Caco-2 (cell line): Measurements from ENCODE around the gene SOCS4. TPM values are rescaled to one million over a fixed set of nuclear protein-coding genes. Genes with fewer than 3 reads are reported as not detected.
"Not testable (repeated sequence)": the region's sequence is repeated elsewhere in the genome, so short reads cannot be mapped to it uniquely, and the experiment has no call there.

Experiments used
- BruUV-seq: library from RNA; stranded (reverse); fragments of 400-500 nt; replicated peaks from 2 replicates; lab custom pipeline; 2021; lab: Mats Ljungman, UMichigan
- CTCF ChIA-PET: fragments of 300-600 bp; sonication (Branson Sonifier 250); formaldehyde crosslinking; loops from one replicate; lab custom pipeline; 2022; ENCODE audit warnings: antibody characterized with exemption; lab: Charles Lee
- POLR2A ChIA-PET: fragments of 300-600 bp; sonication (Branson Sonifier 250); formaldehyde crosslinking; loops from one replicate; lab custom pipeline; 2022; ENCODE audit warnings: antibody characterized with exemption; lab: Charles Lee
- DNase-seq, 2 experiments: peaks; one replicate each; pipeline versions ENCODE4 v3.0.0 to v3.0.0-alpha.2; 2020 to 2022
- H3K27me3 ChIP-seq: replicated peaks from 2 replicates; pipeline ENCODE4 v1.6.0; 2011; ENCODE audit warnings: low read length; ENCODE audit not compliant: control insufficient read depth, insufficient read depth
- H3K36me3 ChIP-seq: 2 replicates; pipeline ENCODE4 v1.5.1; 2011; ENCODE audit warnings: low read length; ENCODE audit not compliant: control insufficient read depth, insufficient read depth
- H3K4me1 ChIP-seq: fragments of 250-450 bp; sonication (Bioruptor Pico); 2 replicates; pipeline ENCODE4 v1.5.1; 2020; ENCODE audit warnings: mild to moderate bottlenecking
- H3K4me3 ChIP-seq: 2 replicates; pipeline ENCODE4 v1.5.1; 2011; ENCODE audit warnings: low read depth, mild to moderate bottlenecking, control low read depth, low read length
- H3K9me3 ChIP-seq: fragments of 250-450 bp; sonication (Bioruptor Pico); 2 replicates; pipeline ENCODE4 v1.5.1; 2020; ENCODE audit warnings: mild to moderate bottlenecking, moderate library complexity
- H3K27ac Mint-ChIP-seq: one replicate; pipeline ENCODE4 v1.8.0; 2022; ENCODE audit warnings: mixed read lengths; ENCODE audit not compliant: unreplicated experiment
- H3K27me3 Mint-ChIP-seq: one replicate; pipeline ENCODE4 v1.8.0; 2022; ENCODE audit warnings: mixed read lengths; ENCODE audit not compliant: insufficient read depth, unreplicated experiment
- H3K36me3 Mint-ChIP-seq: one replicate; pipeline ENCODE4 v1.8.0; 2022; ENCODE audit warnings: mild to moderate bottlenecking, mixed read lengths; ENCODE audit not compliant: insufficient read depth, unreplicated experiment
- H3K4me1 Mint-ChIP-seq: one replicate; pipeline ENCODE4 v1.8.0; 2022; ENCODE audit warnings: low read depth, mixed read lengths; ENCODE audit not compliant: unreplicated experiment
- H3K4me3 Mint-ChIP-seq: one replicate; pipeline ENCODE4 v1.8.0; 2022; ENCODE audit warnings: mild to moderate bottlenecking, moderate library complexity, mixed read lengths; ENCODE audit not compliant: unreplicated experiment
- H3K9me3 Mint-ChIP-seq: one replicate; pipeline ENCODE4 v1.8.0; 2022; ENCODE audit warnings: mixed read lengths; ENCODE audit not compliant: unreplicated experiment
- intact Hi-C: fragments of 100-400 bp; cut with micrococcal nuclease; formaldehyde crosslinking; loops from one replicate; pipeline ENCODE4 v1.10.0; 2022; ENCODE audit not compliant: unreplicated experiment
- total RNA-seq: library from RNA; stranded (reverse); gene quantifications from 2 replicates; pipeline ENCODE4 v1.2.3, GENCODE V29; 2022
- TF ChIP-seq, protein P1 (sequence below), 2 experiments: fragments of 200-600 bp in 1 of 2; IDR thresholded peaks; 1 replicate in 1 of 2; 2 replicates in 1 of 2; pipeline versions ENCODE4 v1.5.1 to v1.8.0; 2011 to 2022; ENCODE audit warnings: antibody characterized with exemption in 1 of 2, control low read depth in 1 of 2, inconsistent platforms in 1 of 2, low read depth in 1 of 2, low read length in 1 of 2, mild to moderate bottlenecking in 1 of 2, moderate library complexity in 1 of 2; ENCODE audit not compliant: insufficient read depth in 1 of 2, severe bottlenecking in 1 of 2, unreplicated experiment in 1 of 2

SOCS4 gene
- total RNA-seq, 1 experiment from 2014 or later = 24.8 TPM

- peak overlapping the region; percentile 73 for H3K4me3 Mint-ChIP-seq
- H3K9me3 Mint-ChIP-seq = no peaks in the 10 kb centered on the region
- Histone ChIP-seq H3K9me3 (no peaks in the 10 kb centered on the region), H3K27me3 (no peaks in the 10 kb centered on the region), H3K4me3 (peak overlapping the region; percentile 86), H3K4me1 (peaks cover 41% of the 10 kb centered on the region), H3K36me3 (no peaks in the 10 kb centered on the region)
- CTCF ChIA-PET = no interaction called here
- H3K27me3 Mint-ChIP-seq = no peaks in the 10 kb centered on the region
- intact Hi-C loops = no loop called here
- peaks cover 11% of the 10 kb centered on the region for H3K36me3 Mint-ChIP-seq
- DNase-seq = no peak
- peaks cover 35% of the 10 kb centered on the region for H3K4me1 Mint-ChIP-seq
- POLR2A ChIA-PET = interaction anchor here (0.6 kb wide), 1 partner anchor 23 kb away, joined by 3 read pairs; the partner anchor contains the start of gene MAPK1IP1L
- no TSS peak for BruUV-seq
- H3K27ac Mint-ChIP-seq = peak overlapping the region; percentile 79
- TF ChIP-seq, protein P1, sequence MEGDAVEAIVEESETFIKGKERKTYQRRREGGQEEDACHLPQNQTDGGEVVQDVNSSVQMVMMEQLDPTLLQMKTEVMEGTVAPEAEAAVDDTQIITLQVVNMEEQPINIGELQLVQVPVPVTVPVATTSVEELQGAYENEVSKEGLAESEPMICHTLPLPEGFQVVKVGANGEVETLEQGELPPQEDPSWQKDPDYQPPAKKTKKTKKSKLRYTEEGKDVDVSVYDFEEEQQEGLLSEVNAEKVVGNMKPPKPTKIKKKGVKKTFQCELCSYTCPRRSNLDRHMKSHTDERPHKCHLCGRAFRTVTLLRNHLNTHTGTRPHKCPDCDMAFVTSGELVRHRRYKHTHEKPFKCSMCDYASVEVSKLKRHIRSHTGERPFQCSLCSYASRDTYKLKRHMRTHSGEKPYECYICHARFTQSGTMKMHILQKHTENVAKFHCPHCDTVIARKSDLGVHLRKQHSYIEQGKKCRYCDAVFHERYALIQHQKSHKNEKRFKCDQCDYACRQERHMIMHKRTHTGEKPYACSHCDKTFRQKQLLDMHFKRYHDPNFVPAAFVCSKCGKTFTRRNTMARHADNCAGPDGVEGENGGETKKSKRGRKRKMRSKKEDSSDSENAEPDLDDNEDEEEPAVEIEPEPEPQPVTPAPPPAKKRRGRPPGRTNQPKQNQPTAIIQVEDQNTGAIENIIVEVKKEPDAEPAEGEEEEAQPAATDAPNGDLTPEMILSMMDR (IDR thresholded peaks at IDR 0.05; ENCODE audit: insufficient read depth in 1 of 2, low read depth in 1 of 2, low read length in 1 of 2, severe bottlenecking in 1 of 2, unreplicated experiment in 1 of 2) = no peak
Observed at GRCh38 chr14:55028476-55028875, 1.4 kb downstream of the SOCS4 start.

GRCh38 chr14:55031190-55031589, 4.2 kb downstream of the SOCS4 start:
- ChIA-PET POLR2A (interaction anchor here (0.6 kb wide), 1 partner anchor 160 kb away, joined by 11 read pairs; the partner anchor contains the start of gene DLGAP5), CTCF (interaction anchor here (1.8 kb wide), 1 partner anchor 20 kb away, joined by 5 read pairs; the partner anchor contains the start of gene MAPK1IP1L)
- BruUV-seq = no TSS peak
- intact Hi-C loops = no loop called here
- no peak overlapping the region for H3K4me3 ChIP-seq
- H3K27ac Mint-ChIP-seq = no peak overlapping the region
- H3K4me1 Mint-ChIP-seq = peaks cover 16% of the 10 kb centered on the region
- no peaks in the 10 kb centered on the region for H3K27me3 Mint-ChIP-seq
- no peaks in the 10 kb centered on the region for H3K36me3 ChIP-seq
- TF ChIP-seq, protein P1 (IDR thresholded peaks at IDR 0.05; ENCODE audit: insufficient read depth in 1 of 2, low read depth in 1 of 2, low read length in 1 of 2, severe bottlenecking in 1 of 2, unreplicated experiment in 1 of 2) = no peak
- H3K36me3 Mint-ChIP-seq = peaks cover 21% of the 10 kb centered on the region
- H3K4me1 ChIP-seq = peaks cover 23% of the 10 kb centered on the region
- no peaks in the 10 kb centered on the region for H3K9me3 ChIP-seq
- H3K9me3 Mint-ChIP-seq = no peaks in the 10 kb centered on the region
- no peak overlapping the region for H3K4me3 Mint-ChIP-seq
- no peak for DNase-seq
- no peaks in the 10 kb centered on the region for H3K27me3 ChIP-seq

DNA sequence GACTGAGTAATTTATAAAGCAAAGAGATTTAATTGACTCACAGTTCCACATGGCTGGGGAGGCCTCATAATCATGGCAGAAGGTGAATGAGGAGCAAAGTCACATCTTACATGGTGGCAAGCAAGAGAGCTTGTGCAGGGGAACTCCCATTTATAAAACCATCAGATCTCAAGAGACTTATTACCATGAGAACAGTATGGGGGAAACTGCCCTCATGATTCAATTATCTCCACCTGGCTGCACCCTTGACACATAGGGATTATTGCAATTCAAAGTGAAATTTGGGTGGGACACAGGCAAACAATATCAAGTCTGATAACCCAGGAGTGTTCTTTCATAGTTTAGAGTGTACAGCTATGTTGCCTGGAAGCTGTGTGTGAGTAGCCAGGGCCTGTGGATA, 11.0 kb downstream of the SOCS4 start:
- BruUV-seq, H3K9me3 ChIP-seq, H3K27me3 ChIP-seq, intact Hi-C loops, H3K27me3 Mint-ChIP-seq, DNase-seq, H3K9me3 Mint-ChIP-seq, H3K36me3 ChIP-seq, CTCF ChIA-PET, H3K27ac Mint-ChIP-seq, H3K4me3 ChIP-seq, H3K4me1 Mint-ChIP-seq, H3K4me1 ChIP-seq, H3K4me3 Mint-ChIP-seq: not testable (repeated sequence)
- peaks cover 50% of the 10 kb centered on the region for H3K36me3 Mint-ChIP-seq
- POLR2A ChIA-PET = interaction anchor here (1.4 kb wide), 1 partner anchor 11 kb away, joined by 5 read pairs; the partner anchor contains the start of genes SOCS4 and WDHD1
